K562 (cell line): Measurements from ENCODE around the gene EGR2. TPM values are rescaled to one million over a fixed set of nuclear protein-coding genes. Genes with fewer than 3 reads are reported as not detected.

ENCODE experiments used
- ATAC-seq: fragments of 200-7000 bp; cut with Tn5 transposase; 3 replicates; pipeline ENCODE4 v1.9.1; 2020; ENCODE audit warnings: moderate library complexity
- BruUV-seq: library from RNA; stranded (reverse); fragments of 400-500 nt; replicated peaks from 2 replicates; lab custom pipeline; 2021; lab: Mats Ljungman, UMichigan
- CTCF ChIA-PET: fragments of 300-600 bp; formaldehyde crosslinking; extraction: SDS; loops from one replicate; lab custom pipeline; 2021; ENCODE audit warnings: low intra/inter-chr PET ratio; lab: Yijun Ruan, JAX
- POLR2A ChIA-PET: fragments of 300-600, 350-650 bp; sonication (Branson Sonifier 250); formaldehyde crosslinking; extraction: SDS; loops from one replicate; lab custom pipeline; 2021; ENCODE audit warnings: antibody characterized with exemption, inconsistent platforms; lab: Yijun Ruan, JAX
- DNase-seq, 4 experiments: peaks; one replicate each; pipeline versions ENCODE4 v3.0.0 to v3.0.0-alpha.2; 2011 to 2018; ENCODE audit warnings: low spot score in 3 of 4, mixed read lengths in 3 of 4; ENCODE audit errors: extremely low read depth in 1 of 4
- FAIRE-seq: peaks from 2 replicates; lab custom pipeline; 2011; peaks lifted over from hg19 to GRCh38; lab: Jason Lieb, UNC
- H2AFZ ChIP-seq: 2 replicates; pipeline ENCODE4 v1.6.0; 2011; ENCODE audit warnings: low read depth, low read length, control low read depth, inconsistent platforms
- H3K27ac ChIP-seq: fragments of 200-600 bp; 3 replicates; pipeline ENCODE4 v1.8.0; 2011; ENCODE audit warnings: low read depth, mild to moderate bottlenecking, control low read depth, inconsistent platforms, low read length, moderate library complexity, mixed read lengths; ENCODE audit errors: extremely low read depth
- H3K27me3 ChIP-seq, 2 experiments: fragments of 300-600 bp in 1 of 2; 2 replicates in 1 of 2; 3 replicates in 1 of 2; pipeline versions ENCODE4 v1.6.0 to v1.8.0; 2011; ENCODE audit warnings: inconsistent platforms in 2 of 2, low read length in 2 of 2, mild to moderate bottlenecking in 1 of 2, mixed read lengths in 1 of 2, moderate library complexity in 1 of 2; ENCODE audit not compliant: control insufficient read depth in 2 of 2, insufficient read depth in 2 of 2
- H3K36me3 ChIP-seq: fragments of 300-600 bp; 3 replicates; pipeline ENCODE4 v1.8.0; 2011; ENCODE audit warnings: mild to moderate bottlenecking, low read length, inconsistent platforms; ENCODE audit not compliant: control insufficient read depth, insufficient read depth
- H3K4me1 ChIP-seq, 2 experiments: fragments of 200-600 bp in 1 of 2; replicated peaks in 1 of 2; 2 replicates in 1 of 2; 3 replicates in 1 of 2; pipeline versions ENCODE4 v1.5.1 to v1.8.0; 2011; ENCODE audit warnings: inconsistent platforms in 2 of 2, low read length in 2 of 2, mild to moderate bottlenecking in 1 of 2, mixed read lengths in 1 of 2, moderate library complexity in 1 of 2; ENCODE audit not compliant: control insufficient read depth in 2 of 2, insufficient read depth in 2 of 2
- H3K4me2 ChIP-seq: 2 replicates; pipeline ENCODE4 v1.6.1; 2011; ENCODE audit warnings: low read length, control low read depth, inconsistent platforms, mixed read lengths; ENCODE audit not compliant: insufficient read depth
- H3K4me3 ChIP-seq: fragments of 200-600 bp; sonication (generic), shearing (Covaris generic); 2 replicates; pipeline ENCODE4 v1.5.1; 2016; ENCODE audit warnings: control low read depth, inconsistent platforms
- H3K79me2 ChIP-seq: fragments of 200-600 bp; 3 replicates; pipeline ENCODE4 v1.8.0; 2011; ENCODE audit warnings: low read length, inconsistent platforms; ENCODE audit not compliant: control insufficient read depth, insufficient read depth
- H3K9ac ChIP-seq, 2 experiments: 2 replicates each; pipeline versions ENCODE4 v1.6.0 to v1.6.1; 2011; ENCODE audit warnings: low read depth in 2 of 2, low read length in 2 of 2, control low read depth in 1 of 2, inconsistent platforms in 1 of 2, mild to moderate bottlenecking in 1 of 2, mixed read lengths in 1 of 2; ENCODE audit not compliant: insufficient read depth in 1 of 2
- H3K9me1 ChIP-seq: one replicate; pipeline ENCODE4 v1.6.0; 2011; ENCODE audit warnings: inconsistent platforms, mild to moderate bottlenecking, low read length, moderate library complexity; ENCODE audit not compliant: control insufficient read depth, insufficient read depth
- H3K9me3 ChIP-seq: replicated peaks from 2 replicates; pipeline ENCODE4 v1.5.1; 2011; ENCODE audit warnings: low read depth, low read length, inconsistent platforms; ENCODE audit not compliant: control insufficient read depth, insufficient read depth
- H4K20me1 ChIP-seq: replicated peaks from 2 replicates; pipeline ENCODE4 v1.6.1; 2011; ENCODE audit warnings: low read length, inconsistent platforms, mixed read lengths; ENCODE audit not compliant: control insufficient read depth, insufficient read depth
- ASH1L ChIP-seq: fragments of 450-650 bp; IDR thresholded peaks from 2 replicates; pipeline ENCODE4 v1.6.1; 2018; ENCODE audit warnings: borderline replicate concordance, mild to moderate bottlenecking, low read depth; ENCODE audit not compliant: partially characterized antibody
- BACH1 ChIP-seq: fragments of 200-800 bp; sonication (Bioruptor generic); IDR thresholded peaks from 2 replicates; pipeline ENCODE4 v1.6.1; 2016; ENCODE audit warnings: missing genetic modification characterization, missing compliant biosample characterization
- C11orf30 ChIP-seq: fragments of 450-650 bp; IDR thresholded peaks from 2 replicates; pipeline ENCODE4 v1.6.1; 2016; ENCODE audit warnings: low read depth, mild to moderate bottlenecking
- CBX1 ChIP-seq: sonication (generic); IDR thresholded peaks from 2 replicates; pipeline ENCODE4 v1.6.1; 2016; ENCODE audit warnings: antibody characterized with exemption, low read depth, mild to moderate bottlenecking
- ELK1 ChIP-seq: sonication (generic); formaldehyde crosslinking; IDR thresholded peaks from 2 replicates; pipeline ENCODE4 v1.8.1; 2022; ENCODE audit warnings: missing genetic modification reagents
- FOXM1 ChIP-seq, 2 experiments: fragments of 450-650 bp in 1 of 2; sonication (generic) in 1 of 2; formaldehyde crosslinking in 1 of 2; IDR thresholded peaks; 2 replicates each; pipeline versions ENCODE4 v1.6.1 to v1.9.0; 2017 to 2022; ENCODE audit warnings: low read depth in 2 of 2, mild to moderate bottlenecking in 2 of 2, missing genetic modification reagents in 1 of 2, moderate library complexity in 1 of 2
- MXI1 ChIP-seq: IDR thresholded peaks from 2 replicates; pipeline ENCODE4 v1.6.1; 2011; ENCODE audit warnings: low read depth, mild to moderate bottlenecking, improper control_type of control experiment, low read length
- ZBTB34 ChIP-seq: fragments of 250-450 bp; sonication (Bioruptor Pico); IDR thresholded peaks from 2 replicates; pipeline ENCODE4 v1.8.0; 2021; ENCODE audit warnings: mild to moderate bottlenecking, moderate library complexity
- ZNF512 ChIP-seq: IDR thresholded peaks from 2 replicates; pipeline ENCODE4 v1.6.1; 2016; ENCODE audit warnings: missing genetic modification characterization, missing compliant biosample characterization
- ZNF584 ChIP-seq: fragments of 200-800 bp; sonication (Bioruptor generic); IDR thresholded peaks from 2 replicates; pipeline ENCODE4 v1.6.1; 2016; ENCODE audit warnings: low read depth, mild to moderate bottlenecking, missing genetic modification characterization, missing compliant biosample characterization
- WGBS: fragments of 100-300 bp; shearing (Covaris generic); methylation state at CpG from one replicate; pipeline ENCODE4 v1.1.6; 2016; ENCODE audit warnings: low coverage, mixed read lengths; ENCODE audit not compliant: insufficient coverage; ENCODE audit errors: missing lambda C conversion rate; 5-methylcytosine and 5-hydroxymethylcytosine counted together
- in situ Hi-C: fragments of 300-500 bp; cut with MboI; formaldehyde crosslinking; loops from 4 replicates; pipeline ENCODE4 v1.15.0; 2018; ENCODE audit warnings: inconsistent platforms, mixed read lengths
- intact Hi-C: fragments of 100-400 bp; cut with micrococcal nuclease; formaldehyde crosslinking; loops from 2 replicates; pipeline ENCODE4 v1.14.2; 2022
- polyA plus RNA-seq, 8 experiments: library from polyadenylated mRNA; depleted of rRNA in 4 of 8; stranded (reverse) in 5 of 8; unstranded in 3 of 8; fragments of >200 nt; fragmentation: Nextera tagmentation in 2 of 8; fragmentation: Illumina TruSeq in 1 of 8; extraction: Ambion mirVana in 2 of 8; extraction: Trizol in 1 of 8; gene quantifications; 2 replicates each; pipeline versions ENCODE4 v1.2.1 to v1.2.3, GENCODE V29; 2011 to 2014; ENCODE audit warnings: inconsistent platforms in 1 of 8, missing spikeins in 1 of 8
- total RNA-seq, 7 experiments: library from RNA; depleted of rRNA in 6 of 7; stranded (reverse); fragments of >200 nt in 6 of 7; fragmentation: Illumina TruSeq in 2 of 7; extraction: Trizol in 2 of 7; gene quantifications; 2 replicates each; pipeline versions ENCODE4 v1.2.1 to v1.2.3, GENCODE V29; 2011 to 2021; ENCODE audit warnings: low replicate concordance in 1 of 7

EGR2 gene
- total and polyA plus RNA-seq, 9 of the 15 experiments (the other 6 are each of a cell fraction or from before 2014, with no cell fraction given) = 0.08 to 0.18 (median 0.12) TPM; not detected in 4

GRCh38 chr10:62790571-62790970 is 25.6 kb downstream of the EGR2 start:
- Histone ChIP-seq H3K79me2 (no peaks in the 10 kb centered on the region), H3K4me2 (no peak overlapping the region), H3K9me1 (no peaks in the 10 kb centered on the region), H3K4me1 (no peaks in the 10 kb centered on the region), H3K27me3 (peaks cover 7 to 26% of the 10 kb centered on the region in 2 experiments; a peak in 4 of 5 replicates), H3K9ac (no peak overlapping the region), H3K36me3 (no peaks in the 10 kb centered on the region), H3K9me3 (no peaks in the 10 kb centered on the region), H3K4me3 (no peak overlapping the region), H3K27ac (no peak overlapping the region), H2AFZ (no peak overlapping the region), H4K20me1 (no peaks in the 10 kb centered on the region)
- ChIA-PET CTCF (interaction anchor here (0.5 kb wide), 1 partner anchor 367 kb away, joined by 3 read pairs; no protein-coding TSS in a partner anchor), POLR2A (interaction anchor here (0.6 kb wide), 1 partner anchor 1096 kb away, joined by 3 read pairs; no protein-coding TSS in a partner anchor)
- DNase-seq = no peak
- in situ Hi-C loops (no loop called here), intact Hi-C loops (no loop called here)
- FAIRE-seq = no peak
- WGBS = 0% methylated on average over 2 of the region's 2 CpGs
- ATAC-seq = no peak; the same call in 2 of the 3 replicates
- TF ChIP-seq FOXM1 (IDR thresholded peaks at IDR 0.05; ENCODE audit: low read depth) = no peak
- TF ChIP-seq FOXM1 (CRISPR knock-in tag; IDR thresholded peaks at IDR 0.05; ENCODE audit: low read depth) = no peak
- no TSS peak for BruUV-seq

GRCh38 chr10:62790019-62790555 is 26.1 kb downstream of the EGR2 start:
- no peaks in the 10 kb centered on the region for H3K9me1 ChIP-seq
- H3K9ac ChIP-seq = no peak overlapping the region
- DNase-seq (no peak), FAIRE-seq (no peak), ATAC-seq (no peak)
- peaks cover 7 to 26% of the 10 kb centered on the region in 2 experiments; a peak in 4 of 5 replicates for H3K27me3 ChIP-seq
- no peaks in the 10 kb centered on the region for H3K4me1 ChIP-seq
- ChIA-PET CTCF (interaction anchor here (0.5 kb wide), 1 partner anchor 367 kb away, joined by 3 read pairs; no protein-coding TSS in a partner anchor), POLR2A (interaction anchor here (0.6 to 1.9 kb wide), 2 partner anchors 9 to 1097 kb away, joined by 3 to 7 read pairs; no protein-coding TSS in a partner anchor)
- H3K79me2 ChIP-seq = no peaks in the 10 kb centered on the region
- whole genome bisulfite sequencing = 2% methylated on average over 13 of the region's 14 CpGs
- no peaks in the 10 kb centered on the region for H3K36me3 ChIP-seq
- H3K4me2 ChIP-seq = no peak overlapping the region
- H3K4me3 ChIP-seq = no peak overlapping the region
- no TSS peak for BruUV-seq
- no peak overlapping the region for H2AFZ ChIP-seq
- no peak overlapping the region for H3K27ac ChIP-seq
- no peaks in the 10 kb centered on the region for H4K20me1 ChIP-seq
- H3K9me3 ChIP-seq = no peaks in the 10 kb centered on the region
- in situ Hi-C loops (no loop called here), intact Hi-C loops (no loop called here)
- no peak for TF ChIP-seq C11orf30
- no peak for TF ChIP-seq CBX1
- no peak for TF ChIP-seq ASH1L
- no peak for TF ChIP-seq MXI1
- no peak for TF ChIP-seq BACH1 (tag)
- TF ChIP-seq ZBTB34 (CRISPR knock-in tag) = no peak
- TF ChIP-seq ZNF584 (CRISPR knock-in tag) = no peak
- TF ChIP-seq ZNF512 = no peak
- no peak for TF ChIP-seq ELK1 (CRISPR knock-in tag)
